Measurements from ENCODE around the gene PPP2R5D.

Gene PPP2R5D

GRCh38 chr6:42962502-42963178 is 21.7 kb upstream of the PPP2R5D start:
- DNase-seq (ENCODE audit: low read depth, low spot score), result no peak
- no peak overlapping the region for H3K4me3 ChIP-seq (ENCODE audit: low read length)

- DNase-seq (ENCODE audit: low read depth, low spot score), result no peak
- no peak overlapping the region for H3K4me3 ChIP-seq (ENCODE audit: low read length)
Observed at GRCh38 chr6:42963179-42963854, 21.1 kb upstream of the PPP2R5D start.

GRCh38 chr6:42963855-42964605 is 20.3 kb upstream of the PPP2R5D start:
- H3K4me3 ChIP-seq (ENCODE audit: low read length), result no peak overlapping the region
- DNase-seq (ENCODE audit: low read depth, low spot score), result peak; percentile 48

- DNase-seq (ENCODE audit: low read depth, low spot score), result no peak
- no peak overlapping the region for H3K4me3 ChIP-seq (ENCODE audit: low read length)
Observed at GRCh38 chr6:42966571-42966970, 17.8 kb upstream of the PPP2R5D start.

- no peak for DNase-seq (ENCODE audit: low read depth, low spot score)
- no peak overlapping the region for H3K4me3 ChIP-seq (ENCODE audit: low read length)
Observed at GRCh38 chr6:42967228-42967627, 17.1 kb upstream of the PPP2R5D start.

- H3K4me3 ChIP-seq (ENCODE audit: low read length), result no peak overlapping the region
- no peak for DNase-seq (ENCODE audit: low read depth, low spot score)
Observed at GRCh38 chr6:42968126-42968701, 16.2 kb upstream of the PPP2R5D start.

- DNase-seq (ENCODE audit: low read depth, low spot score), result no peak
- H3K4me3 ChIP-seq (ENCODE audit: low read length), result no peak overlapping the region
Observed at GRCh38 chr6:42968783-42969182, 15.6 kb upstream of the PPP2R5D start.

- no peak overlapping the region for H3K4me3 ChIP-seq (ENCODE audit: low read length)
- DNase-seq (ENCODE audit: low read depth, low spot score), result no peak
Observed at GRCh38 chr6:42969431-42969830, 14.9 kb upstream of the PPP2R5D start.

GRCh38 chr6:42969934-42970333 is 14.4 kb upstream of the PPP2R5D start:
- DNase-seq (ENCODE audit: low read depth, low spot score), result no peak
- no peak overlapping the region for H3K4me3 ChIP-seq (ENCODE audit: low read length)

GRCh38 chr6:42970871-42971612 is 13.3 kb upstream of the PPP2R5D start:
- no peak for DNase-seq (ENCODE audit: low read depth, low spot score)
- no peak overlapping the region for H3K4me3 ChIP-seq (ENCODE audit: low read length)

GRCh38 chr6:42971746-42972327 is 12.5 kb upstream of the PPP2R5D start:
- DNase-seq (ENCODE audit: low read depth, low spot score), result no peak
- H3K4me3 ChIP-seq (ENCODE audit: low read length), result no peak overlapping the region

- DNase-seq (ENCODE audit: low read depth, low spot score), result no peak
- H3K4me3 ChIP-seq (ENCODE audit: low read length), result no peak overlapping the region
Observed at GRCh38 chr6:42973926-42974325, 10.4 kb upstream of the PPP2R5D start.

- no peak overlapping the region for H3K4me3 ChIP-seq (ENCODE audit: low read length)
- no peak for DNase-seq (ENCODE audit: low read depth, low spot score)
Observed at GRCh38 chr6:42974919-42975505, 9.4 kb upstream of the PPP2R5D start.

GRCh38 chr6:42978487-42978838 is 5.9 kb upstream of the PPP2R5D start:
- no peak for DNase-seq (ENCODE audit: low read depth, low spot score)
- peak overlapping the region; percentile 84 for H3K4me3 ChIP-seq (ENCODE audit: low read length)

GRCh38 chr6:42978839-42979522 is 5.4 kb upstream of the PPP2R5D start, which contains the start of gene PEX6:
TSS of gene PEX6 (minus strand) at chr6:42979181. CDS start at chr6:42979150, 31 bp downstream.
- DNase-seq (ENCODE audit: low read depth, low spot score), result peak; percentile 97
- H3K4me3 ChIP-seq (ENCODE audit: low read length), result peak within 1 kb of the TSS; percentile 84

GRCh38 chr6:42979523-42980177 is 4.7 kb upstream of the PPP2R5D start:
- DNase-seq (ENCODE audit: low read depth, low spot score), result peak; percentile 42
- peak overlapping the region; percentile 84 for H3K4me3 ChIP-seq (ENCODE audit: low read length)

GRCh38 chr6:42981836-42982235 is 2.5 kb upstream of the PPP2R5D start:
- H3K4me3 ChIP-seq (ENCODE audit: low read length), result no peak overlapping the region

More at GRCh38 chr6:42981836-42982235, 2.5 kb upstream of the PPP2R5D start:
- DNase-seq (ENCODE audit: low read depth, low spot score), result no peak
